Mesenteric fat pad (tissue), 1 donor: ENCODE data around the gene KRT6A. TPM values are rescaled to one million over a fixed set of nuclear protein-coding genes. Genes with fewer than 3 reads are reported as not detected.
A peak's percentile ranks its signal among the peaks of the same experiment; 100 is the strongest.

Experiments used
- DNase-seq: peaks from one replicate; pipeline ENCODE4 v3.0.0-alpha.2; 2020; ENCODE audit warnings: low spot score
- long read RNA-seq: library from polyadenylated mRNA; unstranded; transcript quantifications from one replicate; pipeline ENCODE4 v2.0.0, GENCODE V29; 2020
- total RNA-seq: library from RNA; stranded (reverse); fragmentation: NEBNext Ultra II Directional; extraction: Animal tissue kit (Norgen Biotek cat#: 25700); gene quantifications from one replicate; pipeline ENCODE4 v1.2.1, GENCODE V29; 2021
- donor health status: DM: yes; HTN: yes; CAD: no.

The KRT6A gene
- not detected for total RNA-seq
- long read RNA-seq: 0 reads

DNA sequence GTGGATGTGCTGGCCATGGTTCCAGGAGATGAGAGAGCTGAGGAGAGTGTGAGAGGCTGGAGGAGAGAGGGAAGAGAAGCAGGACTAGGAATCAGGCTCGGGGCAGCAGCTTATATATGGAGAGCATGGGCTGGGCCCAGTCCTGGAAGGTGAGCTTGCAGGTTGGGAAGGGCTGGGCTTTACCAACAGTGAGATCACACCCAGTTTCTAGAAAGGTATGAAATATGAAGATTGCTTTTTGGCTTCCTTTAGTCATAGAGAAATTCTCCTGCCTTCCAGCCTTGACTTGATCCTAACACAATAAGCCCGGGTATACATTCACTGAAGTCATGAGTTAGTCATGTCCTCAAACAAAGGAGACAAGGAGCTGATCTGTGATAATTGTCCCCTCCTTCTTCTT is at the start of gene KRT6A:
Gene KRT6A (minus strand): TSS at position 86 of the 400 bp plus-strand sequence. CDS start 69 bp downstream, at position 17.
- DNase-seq: no peak

DNA sequence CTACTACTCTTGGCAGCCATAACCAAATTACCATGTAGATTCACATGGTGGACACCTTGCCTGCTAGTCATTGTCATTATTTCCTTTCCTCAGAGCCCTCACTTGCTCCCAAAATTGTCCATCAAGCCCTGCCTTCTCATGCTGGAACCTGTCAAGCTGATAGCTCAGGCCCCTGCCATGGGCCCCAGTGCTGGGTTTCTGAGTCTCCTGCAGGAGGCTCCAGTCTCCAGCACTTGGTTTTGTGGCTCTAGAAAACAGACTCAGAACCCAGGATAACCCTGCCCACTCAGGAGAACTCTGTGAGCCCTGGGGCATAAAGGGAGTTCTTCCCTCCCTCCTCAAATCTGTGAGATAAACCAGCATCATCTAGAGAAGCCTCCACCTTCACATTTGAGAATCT is 49.1 kb upstream of the KRT6A start:
- DNase-seq: no peak

DNA sequence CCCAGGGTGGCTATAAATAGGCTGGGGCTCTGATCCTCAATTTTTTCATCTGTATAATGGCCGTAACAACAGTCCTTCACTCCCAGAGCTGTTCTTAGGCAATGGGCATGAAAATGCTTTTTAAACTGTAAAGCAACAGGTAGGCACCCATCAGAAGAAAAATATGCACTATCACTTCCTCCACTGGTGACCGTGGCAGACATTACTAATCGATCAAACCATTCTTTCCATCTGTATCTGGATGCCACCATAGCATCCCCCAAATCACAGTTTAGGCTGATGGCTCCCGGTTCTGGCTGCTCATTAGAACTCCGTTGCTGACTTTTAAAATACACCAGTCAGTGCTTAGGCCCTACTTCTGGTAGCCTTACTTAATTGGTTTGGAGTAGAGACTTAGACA is 48.7 kb upstream of the KRT6A start:
- no peak for DNase-seq

DNA sequence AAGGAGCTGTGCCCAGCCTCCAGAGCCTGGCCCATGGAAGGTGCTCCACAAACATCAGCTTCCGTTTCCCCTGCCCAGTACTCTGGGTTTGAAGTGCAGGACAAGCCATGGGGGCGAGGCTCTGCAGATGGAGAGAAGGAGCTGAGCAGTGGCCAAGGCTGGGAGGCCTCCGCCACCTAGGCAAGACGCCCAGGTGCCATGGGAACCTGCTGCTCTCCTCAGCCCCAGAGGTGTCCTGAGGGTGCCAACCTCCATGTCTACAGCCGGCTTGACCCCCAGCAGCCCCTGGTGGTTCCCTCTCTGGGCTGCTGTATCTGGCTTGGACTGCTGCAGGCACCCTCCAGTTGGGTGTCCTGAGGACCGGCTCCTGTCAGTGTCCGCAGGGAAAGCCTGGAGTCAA is 47.5 kb upstream of the KRT6A start:
- DNase-seq: no peak

GRCh38 chr12:52539821-52540173 is 46.7 kb upstream of the KRT6A start:
- DNase-seq: no peak

GRCh38 chr12:52539083-52539820 is 46.2 kb upstream of the KRT6A start:
- no peak for DNase-seq

DNA sequence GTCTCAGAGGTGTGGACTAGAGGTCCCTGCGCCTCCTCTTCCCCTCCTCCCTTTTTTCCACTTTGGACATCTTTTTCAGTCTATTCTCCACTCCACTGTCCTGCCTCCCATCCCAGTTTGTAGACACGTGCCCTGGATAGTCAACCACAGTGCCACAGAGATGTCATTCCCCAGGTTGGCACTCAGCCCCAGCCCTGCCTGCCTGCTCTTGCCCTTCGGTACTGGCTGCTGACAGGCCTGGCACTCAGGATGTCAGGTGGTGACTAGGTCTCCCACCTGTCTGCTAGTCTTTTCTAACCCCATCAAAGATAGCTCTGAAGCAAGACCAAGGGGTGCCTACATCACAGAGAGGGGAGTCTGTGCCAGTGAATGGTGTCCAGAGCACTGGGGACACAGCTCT is 44.0 kb upstream of the KRT6A start:
- no peak for DNase-seq

GRCh38 chr12:52535574-52535973 is 42.5 kb upstream of the KRT6A start:
- DNase-seq: no peak

DNA sequence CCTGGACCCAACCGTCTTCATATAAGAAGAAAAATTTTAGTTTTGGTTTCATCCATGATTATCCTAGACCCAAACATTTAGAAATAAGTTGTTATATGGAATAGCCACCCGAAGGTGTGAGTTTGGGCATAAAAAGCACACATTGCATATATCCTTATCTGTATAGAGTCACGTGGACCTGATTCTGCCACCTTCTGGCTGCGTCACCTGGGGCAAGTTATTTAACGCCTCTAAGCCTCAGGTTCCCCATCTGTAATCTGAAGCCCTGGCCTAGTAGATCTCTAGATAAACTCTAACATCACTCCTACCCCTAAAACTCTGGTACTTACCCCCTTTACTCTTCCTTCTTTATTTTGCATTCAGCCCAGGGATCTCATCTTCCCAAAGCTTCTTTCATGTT is 41.4 kb upstream of the KRT6A start:
- DNase-seq: no peak

DNA sequence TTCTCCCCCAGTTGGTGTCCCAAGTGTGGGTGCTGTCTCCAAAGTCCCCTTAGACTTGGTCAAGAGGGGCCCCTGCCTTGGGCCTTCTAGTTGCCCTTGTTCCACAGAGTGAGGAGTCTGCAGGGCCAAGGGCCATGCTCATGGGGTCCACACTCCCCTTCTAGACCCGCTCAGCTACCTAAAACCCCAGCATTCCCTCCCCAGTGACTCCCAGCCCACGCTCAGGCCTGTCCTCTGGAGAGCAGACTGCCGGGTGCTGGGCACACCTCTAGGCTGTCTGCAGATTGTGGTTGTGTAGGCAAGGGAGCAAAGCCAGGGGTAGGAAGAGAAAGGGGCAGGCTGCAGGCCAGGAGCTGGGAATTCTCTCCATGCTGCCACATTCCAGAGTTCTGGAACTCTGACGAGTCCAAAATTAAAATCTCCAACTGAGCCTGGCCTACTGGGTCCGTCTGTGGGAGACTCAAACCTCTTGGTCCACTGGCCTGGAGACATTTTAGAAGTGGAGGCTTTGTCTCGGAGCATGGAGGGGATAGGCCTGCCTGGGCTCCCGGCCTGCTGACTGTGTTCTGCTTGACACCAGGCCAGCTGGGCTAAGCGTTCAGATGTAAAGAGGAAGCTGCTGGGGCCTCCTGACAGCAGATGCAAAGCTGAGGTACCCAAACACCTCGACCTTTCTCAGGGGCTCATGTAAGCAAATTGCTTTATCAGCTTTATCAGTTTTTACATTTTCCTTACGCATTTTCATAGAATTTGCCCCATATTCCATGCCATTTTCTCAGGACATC is 40.8 kb upstream of the KRT6A start:
- DNase-seq: no peak

- no peak for DNase-seq
Measured at GRCh38 chr12:52532636-52533035, 39.6 kb upstream of the KRT6A start.

GRCh38 chr12:52531566-52532300 is 38.7 kb upstream of the KRT6A start:
- DNase-seq: no peak

DNA sequence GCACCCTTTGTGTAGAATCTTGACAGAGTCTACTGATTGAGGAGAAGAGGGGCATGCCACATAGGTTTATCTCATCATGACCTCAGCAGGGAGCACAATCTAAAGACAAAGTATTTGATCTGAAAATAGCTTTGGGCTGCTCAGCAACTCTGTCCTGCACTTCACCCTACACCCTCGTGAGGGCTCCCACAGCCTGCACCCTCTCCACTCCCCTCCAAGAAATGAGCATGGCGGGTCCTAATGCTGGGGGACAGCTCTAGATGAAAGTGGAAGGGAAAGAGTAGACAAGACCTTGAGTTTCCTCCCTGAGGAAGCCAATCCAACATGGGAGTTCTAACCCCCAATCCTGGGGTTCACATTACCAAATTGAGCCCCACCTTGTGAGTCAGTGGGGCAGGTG is 37.8 kb upstream of the KRT6A start:
- DNase-seq: peak; percentile 57

GRCh38 chr12:52530366-52530765 is 37.3 kb upstream of the KRT6A start:
- DNase-seq: peak; percentile 65

DNA sequence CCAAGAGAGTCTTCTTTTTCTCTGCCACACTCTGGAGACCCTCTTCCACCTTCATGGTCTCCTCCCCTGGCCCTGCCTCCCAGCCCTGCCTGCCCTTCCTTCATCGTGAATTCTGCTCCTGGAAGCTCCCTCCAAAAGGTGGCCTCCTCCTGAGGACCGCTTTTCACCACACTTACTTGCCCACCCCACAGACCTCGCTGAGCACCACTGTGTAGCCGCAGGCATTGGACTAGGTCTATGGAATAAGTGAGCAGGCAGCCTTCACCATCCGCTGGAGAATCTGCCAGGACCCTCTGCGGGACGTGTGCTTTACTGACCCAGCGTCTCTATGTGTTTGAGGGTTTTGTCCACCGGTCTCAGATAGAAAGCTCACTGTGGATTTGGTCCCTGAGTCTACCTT is 36.8 kb upstream of the KRT6A start:
- DNase-seq: peak; percentile 76

DNA sequence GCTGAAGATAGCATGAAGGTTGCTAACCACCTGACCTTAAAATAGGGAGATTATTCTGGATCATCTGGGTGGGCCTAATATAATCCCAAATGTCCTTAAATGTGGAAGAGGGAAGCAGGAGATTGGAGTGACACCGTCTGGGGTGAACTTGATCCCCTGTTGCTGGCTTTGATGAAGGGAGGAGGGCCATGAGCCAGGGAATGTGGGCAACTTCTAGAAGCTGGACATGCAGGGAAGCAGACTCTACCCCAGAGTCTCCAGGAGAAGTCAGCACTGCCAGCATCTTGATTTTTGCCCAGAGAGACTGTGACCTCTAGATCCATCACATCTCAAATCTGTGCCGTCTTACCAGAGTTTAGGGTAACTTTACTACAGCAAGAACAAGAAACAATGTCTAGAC is 36.4 kb upstream of the KRT6A start:
- DNase-seq: peak; percentile 65

- peak; percentile 72 for DNase-seq
Measured at GRCh38 chr12:52528641-52529143, 35.6 kb upstream of the KRT6A start.

GRCh38 chr12:52527121-52527800 is 34.2 kb upstream of the KRT6A start:
- no peak for DNase-seq

GRCh38 chr12:52526511-52526951 is 33.5 kb upstream of the KRT6A start:
- DNase-seq: peak; percentile 88

DNA sequence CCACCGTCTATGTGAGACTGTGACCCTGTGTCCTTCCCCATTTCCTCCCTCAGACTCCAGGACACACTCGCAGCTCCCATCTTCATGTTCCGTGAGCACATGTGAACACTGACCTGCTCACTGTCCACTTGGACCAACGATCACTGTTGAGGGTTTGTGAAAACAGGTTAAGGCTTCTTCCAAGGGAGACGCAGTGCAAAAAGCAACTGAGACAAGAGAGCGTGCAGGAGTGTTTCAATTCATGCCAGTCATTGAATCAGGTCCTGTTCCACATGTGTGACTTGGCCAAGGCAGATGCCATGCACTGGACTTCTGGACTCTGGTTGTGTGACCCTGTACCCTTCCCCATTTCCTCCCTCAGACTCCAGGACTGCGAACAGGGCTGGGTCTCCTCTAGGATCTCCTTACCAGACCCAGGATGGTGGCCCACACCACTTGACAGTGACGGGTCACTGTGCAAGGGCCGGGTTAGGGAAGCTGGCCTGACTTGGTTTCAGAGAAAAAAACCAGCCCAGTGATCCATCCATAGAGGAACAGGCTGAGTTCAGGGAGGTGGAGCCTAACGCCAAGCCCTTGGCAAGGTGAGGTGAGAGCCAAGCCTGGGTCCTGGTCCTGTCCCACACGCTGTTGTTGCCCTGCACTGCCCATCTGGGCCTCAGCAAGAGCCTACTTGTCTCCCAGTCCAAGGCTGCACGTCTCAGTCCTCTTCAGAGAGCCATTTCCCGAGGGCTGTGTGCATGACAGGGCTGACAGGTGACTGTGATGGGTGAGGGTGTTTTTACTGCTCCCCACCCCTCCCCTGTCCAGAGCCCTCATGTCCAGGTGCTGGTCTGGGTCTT is 32.8 kb upstream of the KRT6A start:
- no peak for DNase-seq
